Colonic mucosa (tissue), 4 donors: ENCODE measurements around the gene DAB2IP. TPM values are rescaled to one million over a fixed set of nuclear protein-coding genes. Genes with fewer than 3 reads are reported as not detected.

ENCODE experiments used
- DNase-seq: peaks from one replicate; pipeline ENCODE4 v3.0.0-alpha.2; 2020
- H3K27ac ChIP-seq: fragments of 200-600 bp; one replicate; pipeline ENCODE4 v1.8.0; 2021
- H3K27me3 ChIP-seq: fragments of 200-600 bp; one replicate; pipeline ENCODE4 v1.8.0; 2021
- H3K36me3 ChIP-seq: fragments of 200-600 bp; one replicate; pipeline ENCODE4 v1.8.0; 2021
- H3K4me1 ChIP-seq: fragments of 200-600 bp; one replicate; pipeline ENCODE4 v1.8.0; 2021; ENCODE audit warnings: mild to moderate bottlenecking
- H3K4me3 ChIP-seq: fragments of 200-600 bp; one replicate; pipeline ENCODE4 v1.8.0; 2021
- H3K9ac ChIP-seq, 2 donors: one replicate each; pipeline ENCODE4 v1.7.0; 2013; ENCODE audit warnings: control low read depth in 2 of 2, low read depth in 2 of 2, low read length in 2 of 2
- H3K9me3 ChIP-seq: fragments of 200-600 bp; one replicate; pipeline ENCODE4 v1.8.0; 2021
- intact Hi-C: fragments of 100-400 bp; cut with DNase I; formaldehyde crosslinking; loops from one replicate; pipeline ENCODE4 v1.14.1; 2022
- total RNA-seq, 2 donors: library from RNA; stranded (reverse); fragmentation: NEBNext Ultra II Directional in 1 of 2; extraction: Animal tissue kit (Norgen Biotek cat#: 25700) in 1 of 2; gene quantifications; one replicate each; pipeline ENCODE4 v1.2.1, GENCODE V29; 2021
- TF ChIP-seq, protein P1 (sequence below): fragments of 200-600 bp; IDR thresholded peaks from one replicate; pipeline ENCODE4 v1.8.0; 2022; ENCODE audit warnings: antibody characterized with exemption, mild to moderate bottlenecking
- donor health status: healthy.
- donor health status: DM: no; HTN: no; CAD: no.
- donor health status: DM: no; HTN: no; CAD: no.

Gene DAB2IP
- total RNA-seq, 2 donors from 2014 or later: 126 to 130 TPM

DNA sequence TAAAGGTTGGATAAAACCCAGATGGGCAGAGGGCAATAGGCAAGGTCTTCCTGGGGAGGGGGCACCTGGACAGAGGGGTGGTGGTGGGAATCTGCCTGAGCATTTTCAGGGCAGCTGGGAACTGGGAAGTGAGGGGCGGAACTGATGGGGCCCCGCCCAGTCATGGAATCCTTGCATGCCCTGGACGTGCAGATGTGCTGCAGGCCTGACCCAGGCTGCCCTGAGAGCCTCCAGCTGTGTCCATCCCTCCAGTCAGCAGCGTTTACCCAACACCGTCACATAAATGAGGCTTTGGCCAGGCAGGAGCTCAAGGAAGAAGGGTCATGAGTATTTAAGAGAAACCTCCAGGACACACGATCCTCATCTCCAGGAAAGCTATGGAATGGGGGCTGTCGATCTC is 70.3 kb downstream of the DAB2IP start:
- H3K9ac ChIP-seq: peak overlapping the region in 1 of 2 donors; percentile 73
- peaks cover 22% of the 10 kb centered on the region for H3K4me1 ChIP-seq
- TF ChIP-seq, protein P1, sequence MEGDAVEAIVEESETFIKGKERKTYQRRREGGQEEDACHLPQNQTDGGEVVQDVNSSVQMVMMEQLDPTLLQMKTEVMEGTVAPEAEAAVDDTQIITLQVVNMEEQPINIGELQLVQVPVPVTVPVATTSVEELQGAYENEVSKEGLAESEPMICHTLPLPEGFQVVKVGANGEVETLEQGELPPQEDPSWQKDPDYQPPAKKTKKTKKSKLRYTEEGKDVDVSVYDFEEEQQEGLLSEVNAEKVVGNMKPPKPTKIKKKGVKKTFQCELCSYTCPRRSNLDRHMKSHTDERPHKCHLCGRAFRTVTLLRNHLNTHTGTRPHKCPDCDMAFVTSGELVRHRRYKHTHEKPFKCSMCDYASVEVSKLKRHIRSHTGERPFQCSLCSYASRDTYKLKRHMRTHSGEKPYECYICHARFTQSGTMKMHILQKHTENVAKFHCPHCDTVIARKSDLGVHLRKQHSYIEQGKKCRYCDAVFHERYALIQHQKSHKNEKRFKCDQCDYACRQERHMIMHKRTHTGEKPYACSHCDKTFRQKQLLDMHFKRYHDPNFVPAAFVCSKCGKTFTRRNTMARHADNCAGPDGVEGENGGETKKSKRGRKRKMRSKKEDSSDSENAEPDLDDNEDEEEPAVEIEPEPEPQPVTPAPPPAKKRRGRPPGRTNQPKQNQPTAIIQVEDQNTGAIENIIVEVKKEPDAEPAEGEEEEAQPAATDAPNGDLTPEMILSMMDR: no peak
- peak overlapping the region; percentile 70 for H3K27ac ChIP-seq
- DNase-seq: no peak
- H3K36me3 ChIP-seq: no peaks in the 10 kb centered on the region
- H3K4me3 ChIP-seq: no peak overlapping the region
- no peaks in the 10 kb centered on the region for H3K27me3 ChIP-seq
- H3K9me3 ChIP-seq: no peaks in the 10 kb centered on the region
- intact Hi-C loops: no loop called here

DNA sequence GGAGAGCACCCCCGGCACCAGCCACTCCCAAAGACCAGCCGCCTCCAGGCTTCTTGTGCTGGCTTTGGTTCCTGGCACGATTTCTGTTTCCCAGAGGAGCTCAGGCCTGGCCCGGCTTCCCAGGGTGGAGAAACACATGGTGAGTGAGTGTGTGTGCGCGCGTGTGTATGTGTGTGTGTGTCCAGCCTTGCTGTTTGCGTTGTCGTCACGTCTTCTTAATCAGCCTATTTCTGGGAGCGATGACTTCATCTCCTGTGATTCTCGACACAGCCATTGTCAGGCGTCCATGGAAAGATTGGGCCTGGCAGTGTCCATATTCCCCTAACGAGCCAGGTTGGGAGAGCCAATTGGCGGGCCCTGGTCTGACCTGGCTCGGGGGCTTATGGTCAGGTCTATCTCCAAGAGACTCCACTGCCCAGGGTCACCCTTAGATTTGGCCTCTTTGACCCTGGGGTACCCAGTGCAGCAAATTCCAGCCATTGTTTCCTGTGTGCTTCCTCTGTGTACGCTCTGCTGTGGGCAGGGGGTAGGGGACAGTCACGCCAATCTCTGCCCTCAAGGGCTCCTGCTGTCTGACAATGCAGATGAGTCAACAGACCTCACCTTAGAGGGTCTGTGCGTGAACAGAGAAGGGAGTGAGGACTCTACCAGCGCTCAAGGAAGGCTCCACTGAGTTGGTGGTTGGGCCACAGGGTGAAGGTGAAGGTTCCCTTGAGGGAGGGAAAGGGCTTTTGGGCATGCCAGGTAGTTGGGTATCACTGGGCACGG is 73.8 kb downstream of the DAB2IP start:
- no peaks in the 10 kb centered on the region for H3K36me3 ChIP-seq
- no peak overlapping the region for H3K4me3 ChIP-seq
- H3K27ac ChIP-seq: peak overlapping the region; percentile 29
- peaks cover 15% of the 10 kb centered on the region for H3K4me1 ChIP-seq
- no peaks in the 10 kb centered on the region for H3K27me3 ChIP-seq
- no peak overlapping the region for H3K9ac ChIP-seq
- H3K9me3 ChIP-seq: no peaks in the 10 kb centered on the region
- DNase-seq: peak; percentile 70
- TF ChIP-seq, protein P1: no peak
- intact Hi-C loops: no loop called here

DNA sequence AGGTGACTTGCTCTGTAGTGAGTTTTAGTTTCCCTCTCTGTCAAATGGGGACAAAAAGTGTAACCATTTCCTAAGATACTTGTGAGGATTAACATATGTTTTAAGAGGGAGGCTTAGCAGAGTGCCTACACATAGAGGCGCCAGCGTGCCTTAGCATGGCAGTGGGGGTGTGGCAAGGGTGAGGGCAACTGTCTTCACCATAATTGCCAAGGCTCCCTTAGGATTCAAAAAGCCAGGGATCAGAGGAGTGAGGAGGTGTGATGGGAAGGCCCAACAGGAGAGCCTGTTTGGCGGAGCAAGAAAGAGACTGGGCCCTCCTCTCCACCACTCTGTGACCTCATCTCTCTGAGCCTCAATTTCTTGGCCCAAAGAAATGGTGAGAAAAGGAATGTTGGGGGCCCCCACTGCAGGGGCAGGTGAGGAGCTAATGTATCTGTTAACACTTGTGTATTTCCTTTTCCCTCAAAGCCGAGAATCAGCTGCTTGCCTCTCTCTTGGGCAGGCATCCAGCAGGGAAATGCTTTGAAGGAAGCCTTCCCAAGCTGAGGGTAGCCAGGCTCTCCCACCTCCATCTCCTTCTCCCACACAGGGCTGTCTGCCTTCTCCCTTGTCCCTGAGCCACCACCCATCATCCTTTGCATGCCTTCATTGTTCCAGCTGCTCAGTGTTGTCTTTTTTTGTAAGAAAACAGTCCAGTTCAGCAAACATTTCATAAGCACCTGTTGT is 76.0 kb downstream of the DAB2IP start:
- H3K27me3 ChIP-seq: no peaks in the 10 kb centered on the region
- no peak overlapping the region for H3K4me3 ChIP-seq
- peaks cover 3% of the 10 kb centered on the region for H3K4me1 ChIP-seq
- TF ChIP-seq, protein P1: no peak
- H3K27ac ChIP-seq: no peak overlapping the region
- intact Hi-C loops: no loop called here
- H3K36me3 ChIP-seq: no peaks in the 10 kb centered on the region
- no peaks in the 10 kb centered on the region for H3K9me3 ChIP-seq
- no peak for DNase-seq
- no peak overlapping the region for H3K9ac ChIP-seq

DNA sequence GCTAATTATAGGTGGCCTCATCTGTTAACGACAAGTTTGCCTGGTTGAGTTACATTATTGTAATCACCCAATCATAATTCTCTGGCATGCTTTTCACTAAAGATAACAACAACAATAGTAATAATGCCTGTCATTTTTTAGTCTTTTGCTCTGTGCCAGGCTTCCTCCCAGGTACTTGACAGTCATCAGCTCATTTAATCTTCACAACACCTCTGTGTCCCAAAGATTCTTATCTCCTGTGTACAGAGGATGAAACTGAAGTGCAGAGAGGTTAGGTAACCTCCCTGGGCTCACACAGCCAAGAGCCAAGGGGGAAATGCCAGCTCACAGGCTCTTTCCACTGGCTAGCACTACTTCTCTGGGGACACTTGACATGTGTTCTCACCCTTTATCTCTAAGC is 77.5 kb downstream of the DAB2IP start:
- no peak overlapping the region for H3K27ac ChIP-seq
- no peak overlapping the region for H3K4me3 ChIP-seq
- DNase-seq: no peak
- intact Hi-C loops: no loop called here
- H3K9ac ChIP-seq: no peak overlapping the region
- H3K27me3 ChIP-seq: no peaks in the 10 kb centered on the region
- TF ChIP-seq, protein P1: no peak
- H3K36me3 ChIP-seq: no peaks in the 10 kb centered on the region
- H3K4me1 ChIP-seq: no peaks in the 10 kb centered on the region
- no peaks in the 10 kb centered on the region for H3K9me3 ChIP-seq

DNA sequence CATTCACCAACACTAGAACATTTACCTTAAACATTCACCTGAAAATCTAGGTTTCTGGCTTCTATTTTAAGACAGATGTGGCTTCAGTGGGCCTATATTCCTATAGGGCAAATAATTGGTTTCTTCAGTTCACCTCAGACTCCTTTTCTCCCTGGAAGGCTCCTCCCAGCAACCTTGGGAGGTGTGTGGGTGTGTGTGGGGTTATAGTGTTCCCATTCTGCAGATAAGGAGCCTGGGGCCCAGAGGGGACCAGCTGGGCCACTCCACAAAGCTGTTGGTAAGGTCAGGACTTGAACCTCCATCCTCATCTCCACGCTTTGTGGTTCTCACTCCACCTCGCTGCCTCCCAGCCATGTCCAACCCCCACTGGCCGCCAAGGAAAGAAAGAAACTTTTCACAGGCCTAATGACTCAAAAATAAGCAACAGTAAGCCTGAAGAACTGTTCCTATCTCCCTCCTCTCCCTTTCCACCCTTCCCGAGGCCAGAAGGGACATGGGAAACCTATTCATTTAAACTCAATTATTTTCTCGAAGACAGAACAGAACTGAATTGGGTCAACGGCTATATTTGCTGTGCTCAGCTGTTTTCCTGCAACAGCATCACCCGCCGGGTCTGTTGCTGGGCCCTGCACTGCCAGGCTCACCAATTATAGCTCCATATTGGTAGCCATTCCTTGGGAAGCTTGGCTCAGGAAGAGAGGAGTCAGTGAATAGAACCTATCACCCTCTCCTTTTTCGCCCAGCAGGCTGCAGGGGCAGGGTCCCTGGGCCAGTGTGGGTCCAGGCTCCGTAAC is 78.5 kb downstream of the DAB2IP start:
- no peak overlapping the region for H3K9ac ChIP-seq
- H3K9me3 ChIP-seq: no peaks in the 10 kb centered on the region
- no peaks in the 10 kb centered on the region for H3K27me3 ChIP-seq
- intact Hi-C loops: no loop called here
- H3K27ac ChIP-seq: no peak overlapping the region
- DNase-seq: no peak
- no peaks in the 10 kb centered on the region for H3K36me3 ChIP-seq
- H3K4me3 ChIP-seq: no peak overlapping the region
- TF ChIP-seq, protein P1: no peak
- peaks cover 7% of the 10 kb centered on the region for H3K4me1 ChIP-seq
